Adrenal gland (tissue), 12 donors: ENCODE results near the gene ARFGEF2. TPM values are rescaled to one million over a fixed set of nuclear protein-coding genes. Genes with fewer than 3 reads are reported as not detected.

Source experiments
- DNase-seq, 7 donors: peaks; one replicate each; pipeline ENCODE4 v3.0.0-alpha.2; 2019 to 2020
- H3K27ac ChIP-seq, 5 donors: fragments of 200-600 bp; sonication (generic) in 4 of 5; 1 replicate in 3 of 5; 2 replicates in 2 of 5; pipeline versions ENCODE4 v1.5.1 to v1.8.0; 2016 to 2020; ENCODE audit warnings: mild to moderate bottlenecking in 1 of 5
- H3K27me3 ChIP-seq: fragments of 200-600 bp; 2 replicates; pipeline ENCODE4 v1.8.0; 2021
- H3K36me3 ChIP-seq, 2 donors: fragments of 200-600 bp; replicated peaks in 1 of 2; 1 replicate in 1 of 2; 2 replicates in 1 of 2; pipeline versions ENCODE4 v1.5.1 to v1.8.0; 2018 to 2022
- H3K4me1 ChIP-seq, 2 donors: fragments of 200-600 bp; replicated peaks in 1 of 2; 1 replicate in 1 of 2; 2 replicates in 1 of 2; pipeline versions ENCODE4 v1.5.1 to v1.8.0; 2018 to 2021
- H3K4me3 ChIP-seq, 4 donors: fragments of 200-600 bp; sonication (generic) in 3 of 4; one replicate each; pipeline ENCODE4 v1.5.1; 2016 to 2018
- H3K9me3 ChIP-seq, 3 donors: fragments of 200-600 bp; sonication (generic) in 1 of 3; replicated peaks in 1 of 3; 1 replicate in 2 of 3; 2 replicates in 1 of 3; pipeline versions ENCODE4 v1.5.1 to v1.8.0; 2016 to 2021
- POLR2A ChIP-seq, 2 donors: fragments of 450-650 bp; IDR thresholded peaks; one replicate each; pipeline ENCODE4 v1.6.1; 2017; ENCODE audit warnings: antibody characterized with exemption in 2 of 2, mild to moderate bottlenecking in 2 of 2, moderate library complexity in 1 of 2
- WGBS, 4 donors: extraction: QIAGEN DNeasy Blood & Tissue Kit in 2 of 4; methylation state at CpG; one replicate each; pipeline versions ENCODE4 v1.1.5 to v1.1.7; 2013 to 2017; 5-methylcytosine and 5-hydroxymethylcytosine counted together
- intact Hi-C, 2 donors: fragments of 100-400 bp; cut with DNase I; formaldehyde crosslinking; loops; one replicate each; pipeline versions ENCODE4 v1.14.1 to v1.15.0; 2022 to 2023
- polyA plus RNA-seq, 3 donors: library from polyadenylated mRNA; stranded (reverse); fragments of 200-250 nt in 2 of 3; fragments of 350-450 nt in 1 of 3; fragmentation: Illumina TruSeq in 1 of 3; extraction: RNeasy Lipid Tissue Mini Kit (QIAGEN cat#74804) in 1 of 3; gene quantifications; one replicate each; pipeline ENCODE4 v1.2.3, GENCODE V29; 2013 to 2014
- total RNA-seq, 9 donors: library from RNA; depleted of rRNA in 4 of 9; stranded (reverse); fragments of >200 nt in 4 of 9; fragments of 120-200 nt in 1 of 9; fragmentation: NEBNext Ultra II Directional in 1 of 9; extraction: Animal tissue kit (Norgen Biotek cat#: 25700) in 1 of 9; gene quantifications; one replicate each; pipeline versions ENCODE4 v1.1.0 to v1.2.4, GENCODE V29; 2013 to 2023
- TF ChIP-seq, protein P1 (sequence below), 6 experiments: fragments of 450-650 bp in 4 of 6; fragments of 200-600 bp in 2 of 6; sonication (generic) in 1 of 6; IDR thresholded peaks; 1 replicate in 5 of 6; 2 replicates in 1 of 6; pipeline versions ENCODE4 v1.5.1 to v1.8.0; 2016 to 2021; ENCODE audit warnings: antibody characterized with exemption in 6 of 6, mild to moderate bottlenecking in 2 of 6, moderate library complexity in 1 of 6
- donor health status: healthy with polysubstance abuse.
- donor health status: Bipolar disorder and iron deficiency.
- donor health status: DM: yes; HTN: yes; CAD: no.
- donor health status: DM: no; HTN: no; CAD: no.
- donor health status: DM: no; HTN: no; CAD: no.
- donor health status: DM: yes; HTN: yes; CAD: no.

ARFGEF2 gene
- total and polyA plus RNA-seq, 12 donors, result 17.1 to 128 (median 69.3) TPM

GRCh38 chr20:48905297-48905647 is 16.2 kb upstream of the ARFGEF2 start:
- no peaks in the 10 kb centered on the region for H3K36me3 ChIP-seq
- DNase-seq, result no peak

DNA sequence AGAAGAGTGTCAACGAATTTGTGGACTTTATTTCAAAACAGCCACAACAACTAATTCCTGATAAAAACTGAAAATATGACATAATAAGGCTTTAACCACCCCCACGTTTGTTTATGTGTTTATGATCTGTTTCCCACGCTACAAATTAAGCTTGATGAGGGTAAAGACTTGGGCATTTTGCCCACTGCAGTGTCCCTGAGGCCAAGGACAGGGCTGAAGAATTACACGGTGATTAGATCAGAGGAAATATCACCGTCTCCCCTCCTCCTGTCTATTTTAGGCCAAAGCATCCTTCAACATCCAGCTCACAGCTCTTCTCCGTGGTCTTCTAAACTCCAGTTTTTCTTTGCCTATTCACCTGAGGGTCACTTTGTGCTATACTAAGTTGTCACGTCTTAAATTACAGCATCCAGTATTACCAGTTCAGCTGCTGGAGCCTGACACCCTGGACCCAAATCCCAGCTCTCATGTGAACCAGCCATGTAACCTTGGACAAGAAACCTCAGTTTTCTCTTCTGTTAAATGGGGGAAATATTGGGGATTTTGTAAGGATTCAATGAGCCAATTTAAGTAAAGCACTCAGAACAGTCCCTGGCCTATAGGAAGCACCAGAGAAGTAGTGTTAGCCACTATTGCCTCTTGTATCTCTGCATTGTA is 15.2 kb upstream of the ARFGEF2 start:
- no peak overlapping the region for H3K27ac ChIP-seq
- no peaks in the 10 kb centered on the region for H3K9me3 ChIP-seq
- H3K27me3 ChIP-seq, result no peaks in the 10 kb centered on the region
- TF ChIP-seq, protein P1, sequence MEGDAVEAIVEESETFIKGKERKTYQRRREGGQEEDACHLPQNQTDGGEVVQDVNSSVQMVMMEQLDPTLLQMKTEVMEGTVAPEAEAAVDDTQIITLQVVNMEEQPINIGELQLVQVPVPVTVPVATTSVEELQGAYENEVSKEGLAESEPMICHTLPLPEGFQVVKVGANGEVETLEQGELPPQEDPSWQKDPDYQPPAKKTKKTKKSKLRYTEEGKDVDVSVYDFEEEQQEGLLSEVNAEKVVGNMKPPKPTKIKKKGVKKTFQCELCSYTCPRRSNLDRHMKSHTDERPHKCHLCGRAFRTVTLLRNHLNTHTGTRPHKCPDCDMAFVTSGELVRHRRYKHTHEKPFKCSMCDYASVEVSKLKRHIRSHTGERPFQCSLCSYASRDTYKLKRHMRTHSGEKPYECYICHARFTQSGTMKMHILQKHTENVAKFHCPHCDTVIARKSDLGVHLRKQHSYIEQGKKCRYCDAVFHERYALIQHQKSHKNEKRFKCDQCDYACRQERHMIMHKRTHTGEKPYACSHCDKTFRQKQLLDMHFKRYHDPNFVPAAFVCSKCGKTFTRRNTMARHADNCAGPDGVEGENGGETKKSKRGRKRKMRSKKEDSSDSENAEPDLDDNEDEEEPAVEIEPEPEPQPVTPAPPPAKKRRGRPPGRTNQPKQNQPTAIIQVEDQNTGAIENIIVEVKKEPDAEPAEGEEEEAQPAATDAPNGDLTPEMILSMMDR (IDR thresholded peaks at IDR 0.05), result no peak
- TF ChIP-seq POLR2A (IDR thresholded peaks at IDR 0.05), result no peak
- H3K36me3 ChIP-seq, result no peaks in the 10 kb centered on the region
- no peak overlapping the region for H3K4me3 ChIP-seq
- H3K4me1 ChIP-seq, result peaks cover 0 to 11% of the 10 kb centered on the region in 2 donors
- intact Hi-C loops, result loop anchor here in 1 of 2 donors (2.0 to 5.0 kb wide), 2 partner anchors 250 to 269 kb away; no protein-coding TSS in a partner anchor
- WGBS, 4 donors, result 27 to 36% (median 31%) methylated on average over 7 of the region's 7 CpGs
- DNase-seq, result peak in 1 of 7 donors; percentile 34

More at GRCh38 chr20:48905297-48905647, 16.2 kb upstream of the ARFGEF2 start:
- Histone ChIP-seq H3K27me3 (no peaks in the 10 kb centered on the region), H3K4me1 (peaks cover 0 to 11% of the 10 kb centered on the region in 2 donors), H3K9me3 (no peaks in the 10 kb centered on the region), H3K27ac (no peak overlapping the region), H3K4me3 (no peak overlapping the region)
- intact Hi-C loops, result loop anchor here (2.0 to 5.0 kb wide), 2 partner anchors 248 to 268 kb away; no protein-coding TSS in a partner anchor
- TF ChIP-seq, protein P1 (IDR thresholded peaks at IDR 0.05), result peak in 1 of 6 experiments; percentile 19
- TF ChIP-seq POLR2A (IDR thresholded peaks at IDR 0.05), result no peak
- 52 to 60% (median 56%) methylated on average over 5 of the region's 5 CpGs for WGBS, 4 donors

- WGBS, 4 donors, result 65 to 89% (median 79%) methylated on average over 2 of the region's 2 CpGs
- Histone ChIP-seq H3K27ac (no peak overlapping the region), H3K27me3 (no peaks in the 10 kb centered on the region), H3K9me3 (no peaks in the 10 kb centered on the region), H3K36me3 (no peaks in the 10 kb centered on the region), H3K4me3 (no peak overlapping the region), H3K4me1 (peaks cover 0 to 11% of the 10 kb centered on the region in 2 donors)
- DNase-seq, result no peak
- TF ChIP-seq, protein P1 (IDR thresholded peaks at IDR 0.05), result no peak
- TF ChIP-seq POLR2A (IDR thresholded peaks at IDR 0.05), result no peak
- intact Hi-C loops, result loop anchor here in 1 of 2 donors (5.0 kb wide), 1 partner anchor 271 kb away; no protein-coding TSS in a partner anchor
Measured at GRCh38 chr20:48908656-48909319, 12.7 kb upstream of the ARFGEF2 start.

- no peak overlapping the region for H3K27ac ChIP-seq
- TF ChIP-seq POLR2A (IDR thresholded peaks at IDR 0.05), result no peak
- TF ChIP-seq, protein P1 (IDR thresholded peaks at IDR 0.05), result no peak
- intact Hi-C loops, result loop anchor here in 1 of 2 donors (5.0 kb wide), 1 partner anchor 273 kb away; no protein-coding TSS in a partner anchor
- peaks cover 0 to 7% of the 10 kb centered on the region in 2 donors for H3K4me1 ChIP-seq
- no peaks in the 10 kb centered on the region for H3K36me3 ChIP-seq
- no peaks in the 10 kb centered on the region for H3K9me3 ChIP-seq
- WGBS, 4 donors, result 89 to 97% (median 90%) methylated on average over 2 of the region's 2 CpGs
- H3K27me3 ChIP-seq, result no peaks in the 10 kb centered on the region
- no peak overlapping the region for H3K4me3 ChIP-seq
- DNase-seq, result no peak
Measured at GRCh38 chr20:48909910-48910309, 11.6 kb upstream of the ARFGEF2 start.
